Left cardiac atrium (tissue), 4 donors: ENCODE measurements around the gene ZIC1. TPM values are rescaled to one million over a fixed set of nuclear protein-coding genes. Genes with fewer than 3 reads are reported as not detected.

Experiments
- ATAC-seq, 2 donors: fragments of 200-7000 bp; cut with Tn5 transposase; one replicate each; pipeline ENCODE4 v1.9.1; 2020; ENCODE audit warnings: mild to moderate bottlenecking in 2 of 2, moderate library complexity in 2 of 2
- DNase-seq: peaks from one replicate; pipeline ENCODE4 v3.0.0-alpha.2; 2020
- intact Hi-C, 2 donors: fragments of 100-400 bp; cut with DNase I; formaldehyde crosslinking; loops; one replicate each; pipeline versions ENCODE4 v1.14.1 to v1.15.1; 2022 to 2023
- total RNA-seq, 2 donors: library from RNA; stranded (reverse); fragmentation: NEBNext Ultra II Directional; extraction: Animal tissue kit (Norgen Biotek cat#: 25700); gene quantifications; one replicate each; pipeline ENCODE4 v1.2.1, GENCODE V29; 2021
- donor health status: DM: no; HTN: yes; CAD: no.
- donor health status: DM: no; HTN: yes; CAD: no; lungs with severe emphysema.
- donor health status: DM: yes; HTN: yes; CAD: no.
- donor health status: Dilated cardiomyopathy.

ZIC1 gene
- total RNA-seq, 2 donors from 2014 or later: not detected

- ATAC-seq (no peak), DNase-seq (no peak)
- intact Hi-C loops: no loop called here
Observed at GRCh38 chr3:147415874-147416273, 6.7 kb downstream of the ZIC1 start.

GRCh38 chr3:147416931-147417330, 7.8 kb downstream of the ZIC1 start:
- no peak for DNase-seq
- intact Hi-C loops: no loop called here
- ATAC-seq: no peak

- intact Hi-C loops: no loop called here
Observed at GRCh38 chr3:147417551-147418295, 8.6 kb downstream of the ZIC1 start.

GRCh38 chr3:147418371-147418781, 9.2 kb downstream of the ZIC1 start:
- DNase-seq: no peak
- ATAC-seq: no peak
- intact Hi-C loops: no loop called here

More at GRCh38 chr3:147417551-147418295, 8.6 kb downstream of the ZIC1 start:
- DNase-seq (no peak), ATAC-seq (no peak)

- intact Hi-C loops: no loop called here
- ATAC-seq (peak; percentile 39 to 53), DNase-seq (no peak)
Observed at GRCh38 chr3:147418808-147419701, 9.9 kb downstream of the ZIC1 start.

GRCh38 chr3:147419781-147420224, 10.6 kb downstream of the ZIC1 start:
- no peak for DNase-seq
- intact Hi-C loops: no loop called here
- no peak for ATAC-seq

GRCh38 chr3:147420353-147421183, 11.4 kb downstream of the ZIC1 start:
- ATAC-seq (no peak), DNase-seq (no peak)
- intact Hi-C loops: no loop called here

- DNase-seq (no peak), ATAC-seq (no peak)
- intact Hi-C loops: no loop called here
Observed at GRCh38 chr3:147421184-147421912, 12.2 kb downstream of the ZIC1 start.

GRCh38 chr3:147422196-147422595, 13.0 kb downstream of the ZIC1 start:
- ATAC-seq: no peak
- DNase-seq: no peak
- intact Hi-C loops: no loop called here

GRCh38 chr3:147422601-147423536, 13.7 kb downstream of the ZIC1 start:
- intact Hi-C loops: no loop called here
- DNase-seq (no peak), ATAC-seq (no peak)

- intact Hi-C loops: no loop called here
- no peak for ATAC-seq
Observed at GRCh38 chr3:147423537-147423797, 14.3 kb downstream of the ZIC1 start.

GRCh38 chr3:147423798-147424580, 14.8 kb downstream of the ZIC1 start:
- no peak for DNase-seq
- ATAC-seq: no peak
- intact Hi-C loops: no loop called here

More at GRCh38 chr3:147423537-147423797, 14.3 kb downstream of the ZIC1 start:
- no peak for DNase-seq

- ATAC-seq (no peak), DNase-seq (no peak)
- intact Hi-C loops: no loop called here
Observed at GRCh38 chr3:147424581-147425387, 15.6 kb downstream of the ZIC1 start.

- DNase-seq (no peak), ATAC-seq (no peak)
- intact Hi-C loops: no loop called here
Observed at GRCh38 chr3:147425388-147425850, 16.3 kb downstream of the ZIC1 start.

GRCh38 chr3:147426931-147427330, 17.8 kb downstream of the ZIC1 start:
- intact Hi-C loops: no loop called here
- DNase-seq (no peak), ATAC-seq (no peak)

- ATAC-seq (no peak), DNase-seq (no peak)
- intact Hi-C loops: no loop called here
Observed at GRCh38 chr3:147427746-147428145, 18.6 kb downstream of the ZIC1 start.
